A673 (cell line): ENCODE measurements around the gene IDE. TPM values are rescaled to one million over a fixed set of nuclear protein-coding genes. Genes with fewer than 3 reads are reported as not detected.
A peak's percentile ranks its signal among the peaks of the same experiment; 100 is the strongest.

Experiments
- BruUV-seq: library from RNA; stranded (reverse); fragments of 400-500 nt; replicated peaks from 2 replicates; lab custom pipeline; 2021; lab: Mats Ljungman, UMichigan
- CTCF ChIA-PET: fragments of 300-600 bp; sonication (Branson Sonifier 250); formaldehyde crosslinking; loops from one replicate; lab custom pipeline; 2022; ENCODE audit warnings: antibody characterized with exemption; lab: Charles Lee
- POLR2A ChIA-PET: fragments of 300-600 bp; sonication (Branson Sonifier 250); formaldehyde crosslinking; loops from one replicate; lab custom pipeline; 2022; ENCODE audit warnings: antibody characterized with exemption; ENCODE audit not compliant: low non-redundant PET; lab: Charles Lee
- DNase-seq: peaks from one replicate; pipeline ENCODE4 v3.0.0-alpha.2; 2015; ENCODE audit warnings: low spot score
- H3K27ac ChIP-seq: fragments of 200-600 bp; sonication (generic); 2 replicates; pipeline ENCODE4 v1.5.1; 2016; ENCODE audit warnings: mixed run types, low read depth, mild to moderate bottlenecking, mixed read lengths, antibody characterized with exemption, low read length; ENCODE audit not compliant: poor library complexity, severe bottlenecking
- H3K27me3 ChIP-seq: fragments of 200-600 bp; sonication (generic); replicated peaks from 2 replicates; pipeline ENCODE4 v1.6.1; 2017; ENCODE audit warnings: mixed run types, low read depth, mild to moderate bottlenecking, mixed read lengths, antibody characterized with exemption, low read length; ENCODE audit not compliant: insufficient read depth, poor library complexity
- H3K36me3 ChIP-seq: fragments of 200-600 bp; sonication (generic); 2 replicates; pipeline ENCODE4 v1.6.1; 2016; ENCODE audit warnings: mixed run types, mild to moderate bottlenecking, mixed read lengths, antibody characterized with exemption, low read length; ENCODE audit not compliant: insufficient read depth, poor library complexity, severe bottlenecking
- H3K4me1 ChIP-seq: fragments of 200-600 bp; sonication (generic); 2 replicates; pipeline ENCODE4 v1.6.1; 2017; ENCODE audit warnings: mixed run types, mild to moderate bottlenecking, mixed read lengths, antibody characterized with exemption, low read length; ENCODE audit not compliant: insufficient read depth, poor library complexity, severe bottlenecking
- H3K4me3 ChIP-seq: fragments of 200-600 bp; sonication (generic); 2 replicates; pipeline ENCODE4 v1.5.1; 2016; ENCODE audit warnings: low read depth, mixed run types, mild to moderate bottlenecking, mixed read lengths, low read length; ENCODE audit not compliant: poor library complexity, severe bottlenecking
- H3K9me3 ChIP-seq: fragments of 200-600 bp; sonication (generic); 2 replicates; pipeline ENCODE4 v1.6.1; 2016; ENCODE audit warnings: mixed run types, low read depth, mild to moderate bottlenecking, mixed read lengths, antibody characterized with exemption, low read length; ENCODE audit not compliant: poor library complexity, severe bottlenecking
- EZH2 ChIP-seq: fragments of 200-600 bp; sonication (generic); IDR thresholded peaks from 2 replicates; pipeline ENCODE4 v1.6.1; 2017; ENCODE audit warnings: borderline replicate concordance, low read depth, mild to moderate bottlenecking, mixed read lengths, antibody characterized with exemption, low read length; ENCODE audit not compliant: poor library complexity, severe bottlenecking
- intact Hi-C: fragments of 100-400 bp; cut with micrococcal nuclease; formaldehyde crosslinking; loops from one replicate; pipeline ENCODE4 v1.10.0; 2022; ENCODE audit not compliant: unreplicated experiment
- total RNA-seq: library from RNA; stranded (reverse); gene quantifications from 2 replicates; pipeline ENCODE4 v1.2.3, GENCODE V29; 2021
- TF ChIP-seq, protein P1 (sequence below): fragments of 300-800, 200-600 bp; sonication (generic); conservative IDR thresholded peaks from 2 replicates; pipeline ENCODE4 v1.5.1; 2017; ENCODE audit warnings: low read depth, mild to moderate bottlenecking, antibody characterized with exemption, low read length, moderate library complexity, mixed read lengths

IDE gene
- total RNA-seq, 1 experiment from 2014 or later: 87.8 TPM

DNA sequence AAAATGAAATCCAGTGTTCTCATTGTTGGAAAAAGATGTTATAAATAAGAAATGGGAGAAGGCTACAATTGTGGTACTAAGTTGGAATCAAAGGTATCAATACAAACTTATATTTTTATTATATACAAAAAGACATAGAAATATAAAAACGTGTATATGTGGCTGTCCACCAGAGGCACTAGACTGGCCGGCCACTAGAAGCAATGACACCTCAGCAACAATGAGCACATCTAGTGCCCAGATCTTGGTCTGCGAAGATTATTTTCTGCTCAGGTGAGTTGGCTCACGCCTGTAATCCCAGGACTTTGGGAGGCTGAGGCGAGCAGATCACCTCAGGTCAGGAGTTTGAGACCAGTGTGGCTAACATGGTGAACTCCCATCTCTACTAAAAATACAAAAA is 21.6 kb downstream of the IDE start:
- H3K27me3 ChIP-seq: no peaks in the 10 kb centered on the region
- no TSS peak for BruUV-seq
- CTCF ChIA-PET: no interaction called here
- no peak overlapping the region for H3K27ac ChIP-seq
- H3K36me3 ChIP-seq: peaks cover 7% of the 10 kb centered on the region
- no peaks in the 10 kb centered on the region for H3K4me1 ChIP-seq
- no peak overlapping the region for H3K4me3 ChIP-seq
- intact Hi-C loops: no loop called here
- POLR2A ChIA-PET: no interaction called here
- H3K9me3 ChIP-seq: no peaks in the 10 kb centered on the region
- no peak for TF ChIP-seq EZH2
- TF ChIP-seq, protein P1, sequence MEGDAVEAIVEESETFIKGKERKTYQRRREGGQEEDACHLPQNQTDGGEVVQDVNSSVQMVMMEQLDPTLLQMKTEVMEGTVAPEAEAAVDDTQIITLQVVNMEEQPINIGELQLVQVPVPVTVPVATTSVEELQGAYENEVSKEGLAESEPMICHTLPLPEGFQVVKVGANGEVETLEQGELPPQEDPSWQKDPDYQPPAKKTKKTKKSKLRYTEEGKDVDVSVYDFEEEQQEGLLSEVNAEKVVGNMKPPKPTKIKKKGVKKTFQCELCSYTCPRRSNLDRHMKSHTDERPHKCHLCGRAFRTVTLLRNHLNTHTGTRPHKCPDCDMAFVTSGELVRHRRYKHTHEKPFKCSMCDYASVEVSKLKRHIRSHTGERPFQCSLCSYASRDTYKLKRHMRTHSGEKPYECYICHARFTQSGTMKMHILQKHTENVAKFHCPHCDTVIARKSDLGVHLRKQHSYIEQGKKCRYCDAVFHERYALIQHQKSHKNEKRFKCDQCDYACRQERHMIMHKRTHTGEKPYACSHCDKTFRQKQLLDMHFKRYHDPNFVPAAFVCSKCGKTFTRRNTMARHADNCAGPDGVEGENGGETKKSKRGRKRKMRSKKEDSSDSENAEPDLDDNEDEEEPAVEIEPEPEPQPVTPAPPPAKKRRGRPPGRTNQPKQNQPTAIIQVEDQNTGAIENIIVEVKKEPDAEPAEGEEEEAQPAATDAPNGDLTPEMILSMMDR: peak; percentile 45
- DNase-seq: no peak

DNA sequence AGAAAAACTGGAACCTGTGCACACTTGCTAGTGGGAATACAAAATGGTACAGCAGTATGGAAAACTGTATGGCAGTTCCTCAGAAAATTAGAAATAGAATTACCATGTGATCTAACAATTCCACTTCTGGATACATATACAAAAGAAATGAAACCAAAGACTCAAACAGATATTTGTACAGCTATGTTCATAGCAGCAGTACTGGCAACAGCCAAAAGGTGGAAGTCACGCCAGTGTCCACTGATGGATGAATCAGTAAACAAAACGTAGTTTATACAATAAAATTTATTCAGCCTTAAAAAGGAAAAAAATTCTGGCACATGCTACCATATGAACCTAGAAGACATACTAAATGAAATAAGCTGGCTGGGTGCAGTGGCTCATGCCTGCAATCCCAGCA is 23.0 kb downstream of the IDE start:
- H3K27ac ChIP-seq: no peak overlapping the region
- no peak for DNase-seq
- H3K4me1 ChIP-seq: no peaks in the 10 kb centered on the region
- no peaks in the 10 kb centered on the region for H3K27me3 ChIP-seq
- no peak overlapping the region for H3K4me3 ChIP-seq
- ChIA-PET CTCF (no interaction called here), POLR2A (no interaction called here)
- TF ChIP-seq EZH2: no peak
- TF ChIP-seq, protein P1: no peak
- no TSS peak for BruUV-seq
- H3K36me3 ChIP-seq: peaks cover 7% of the 10 kb centered on the region
- intact Hi-C loops: no loop called here
- H3K9me3 ChIP-seq: no peaks in the 10 kb centered on the region

DNA sequence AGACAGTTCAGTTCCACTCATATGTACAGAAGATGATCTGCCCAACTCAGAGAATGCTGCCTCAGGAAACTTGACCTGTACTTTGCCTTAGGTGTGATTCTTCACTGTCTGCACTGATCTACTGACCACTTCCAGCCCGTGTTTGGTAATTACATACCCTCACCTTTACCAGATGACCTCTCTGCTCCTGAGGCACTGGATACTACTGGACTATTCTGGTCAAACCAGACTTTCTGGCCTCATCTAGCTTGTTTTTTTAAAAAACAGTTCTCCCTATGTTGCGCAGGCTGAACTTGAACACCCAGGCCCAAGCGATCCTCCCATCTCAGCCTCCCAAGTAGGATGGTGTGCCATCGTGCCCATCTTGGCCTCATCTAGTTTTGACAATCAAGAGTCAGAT is 26.2 kb downstream of the IDE start:
- Histone ChIP-seq H3K4me1 (peaks cover 9% of the 10 kb centered on the region), H3K4me3 (no peak overlapping the region), H3K9me3 (no peaks in the 10 kb centered on the region), H3K27me3 (no peaks in the 10 kb centered on the region), H3K36me3 (no peaks in the 10 kb centered on the region), H3K27ac (no peak overlapping the region)
- intact Hi-C loops: no loop called here
- TF ChIP-seq, protein P1: no peak
- TF ChIP-seq EZH2: no peak
- BruUV-seq: no TSS peak
- DNase-seq: no peak
- ChIA-PET POLR2A (interaction anchor here (0.6 kb wide), 1 partner anchor 354 kb away, joined by 5 read pairs; no protein-coding TSS in a partner anchor), CTCF (no interaction called here)
